Breast epithelium (tissue), 4 donors: Measurements from ENCODE around the gene ANGPTL3. TPM values are rescaled to one million over a fixed set of nuclear protein-coding genes. Genes with fewer than 3 reads are reported as not detected.
"Not testable (repeated sequence)": the region's sequence is repeated elsewhere in the genome, so short reads cannot be mapped to it uniquely, and the experiment has no call there.

ENCODE experiments used
- DNase-seq, 2 donors: peaks; one replicate each; pipeline ENCODE4 v3.0.0-alpha.2; 2019; ENCODE audit warnings: low spot score in 2 of 2
- H3K27ac ChIP-seq, 2 donors: fragments of 200-600 bp; sonication (generic) in 1 of 2; one replicate each; pipeline ENCODE4 v1.5.1; 2016 to 2019; ENCODE audit warnings: mild to moderate bottlenecking in 1 of 2
- H3K27me3 ChIP-seq, 2 donors: fragments of 200-600 bp; sonication (generic) in 1 of 2; one replicate each; pipeline versions ENCODE4 v1.5.1 to v1.6.0; 2017 to 2019; ENCODE audit warnings: control low read depth in 1 of 2, mild to moderate bottlenecking in 1 of 2
- H3K36me3 ChIP-seq: fragments of 200-600 bp; one replicate; pipeline ENCODE4 v1.5.1; 2019
- H3K4me1 ChIP-seq, 2 donors: fragments of 200-600 bp; sonication (generic); one replicate each; pipeline ENCODE4 v1.5.1; 2016 to 2019; ENCODE audit warnings: control low read depth in 1 of 2
- H3K4me3 ChIP-seq, 3 donors: fragments of 200-600 bp; sonication (generic); 1 replicate in 2 of 3; 2 replicates in 1 of 3; pipeline ENCODE4 v1.5.1; 2016 to 2019; ENCODE audit warnings: mild to moderate bottlenecking in 3 of 3, moderate library complexity in 2 of 3
- H3K9me3 ChIP-seq, 2 donors: fragments of 200-600 bp; sonication (generic) in 1 of 2; one replicate each; pipeline ENCODE4 v1.5.1; 2016 to 2019; ENCODE audit warnings: control low read depth in 1 of 2
- POLR2A ChIP-seq: fragments of 450-650 bp; IDR thresholded peaks from one replicate; pipeline ENCODE4 v1.6.1; 2016; ENCODE audit warnings: antibody characterized with exemption, mild to moderate bottlenecking, moderate library complexity
- POLR2AphosphoS5 ChIP-seq, 3 donors: sonication (generic); formaldehyde crosslinking; IDR thresholded peaks; one replicate each; pipeline ENCODE4 v1.6.1; 2017; ENCODE audit warnings: antibody characterized with exemption in 3 of 3
- intact Hi-C: fragments of 100-400 bp; cut with DNase I; formaldehyde crosslinking; loops from one replicate; pipeline ENCODE4 v1.15.1; 2023; ENCODE audit warnings: low total_unique reads
- total RNA-seq, 3 donors: library from RNA; depleted of rRNA; stranded (reverse); fragments of >200 nt; gene quantifications; one replicate each; pipeline ENCODE4 v1.1.0, GENCODE V29; 2016
- TF ChIP-seq, protein P1 (sequence below), 3 donors: fragments of 450-650 bp; IDR thresholded peaks; one replicate each; pipeline ENCODE4 v1.5.1; 2016 to 2017; ENCODE audit warnings: antibody characterized with exemption in 3 of 3, mild to moderate bottlenecking in 3 of 3, moderate library complexity in 3 of 3

The ANGPTL3 gene
- total RNA-seq, 3 donors from 2014 or later = not detected

DNA sequence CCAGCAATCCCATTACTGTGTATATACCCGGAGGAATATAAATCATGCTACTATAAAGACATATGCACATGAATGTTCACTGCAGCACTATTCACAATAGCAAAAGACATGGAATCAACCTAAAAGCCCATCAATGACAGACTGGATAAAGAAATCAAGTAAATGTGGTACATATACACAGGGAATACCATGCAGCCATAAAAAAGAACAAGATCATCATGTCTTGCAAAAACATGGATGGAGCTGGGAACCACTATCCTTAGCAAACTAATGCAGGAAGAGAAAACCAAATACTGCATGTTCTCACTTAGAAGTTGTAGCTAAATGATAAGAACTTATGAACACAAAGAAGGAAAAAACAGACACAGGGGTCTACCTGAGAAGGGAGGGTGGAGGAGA lies 6.4 kb upstream of the ANGPTL3 start:
- H3K27ac ChIP-seq = no peak overlapping the region
- H3K36me3 ChIP-seq = no peaks in the 10 kb centered on the region
- no peak overlapping the region for H3K4me3 ChIP-seq
- no peak for DNase-seq
- no peaks in the 10 kb centered on the region for H3K27me3 ChIP-seq
- intact Hi-C loops = no loop called here
- TF ChIP-seq POLR2A (no peak), POLR2AphosphoS5 (IDR thresholded peaks at IDR 0.05) (no peak)
- TF ChIP-seq, protein P1, sequence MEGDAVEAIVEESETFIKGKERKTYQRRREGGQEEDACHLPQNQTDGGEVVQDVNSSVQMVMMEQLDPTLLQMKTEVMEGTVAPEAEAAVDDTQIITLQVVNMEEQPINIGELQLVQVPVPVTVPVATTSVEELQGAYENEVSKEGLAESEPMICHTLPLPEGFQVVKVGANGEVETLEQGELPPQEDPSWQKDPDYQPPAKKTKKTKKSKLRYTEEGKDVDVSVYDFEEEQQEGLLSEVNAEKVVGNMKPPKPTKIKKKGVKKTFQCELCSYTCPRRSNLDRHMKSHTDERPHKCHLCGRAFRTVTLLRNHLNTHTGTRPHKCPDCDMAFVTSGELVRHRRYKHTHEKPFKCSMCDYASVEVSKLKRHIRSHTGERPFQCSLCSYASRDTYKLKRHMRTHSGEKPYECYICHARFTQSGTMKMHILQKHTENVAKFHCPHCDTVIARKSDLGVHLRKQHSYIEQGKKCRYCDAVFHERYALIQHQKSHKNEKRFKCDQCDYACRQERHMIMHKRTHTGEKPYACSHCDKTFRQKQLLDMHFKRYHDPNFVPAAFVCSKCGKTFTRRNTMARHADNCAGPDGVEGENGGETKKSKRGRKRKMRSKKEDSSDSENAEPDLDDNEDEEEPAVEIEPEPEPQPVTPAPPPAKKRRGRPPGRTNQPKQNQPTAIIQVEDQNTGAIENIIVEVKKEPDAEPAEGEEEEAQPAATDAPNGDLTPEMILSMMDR (IDR thresholded peaks at IDR 0.05) = no peak
- no peaks in the 10 kb centered on the region for H3K9me3 ChIP-seq
- no peaks in the 10 kb centered on the region for H3K4me1 ChIP-seq

DNA sequence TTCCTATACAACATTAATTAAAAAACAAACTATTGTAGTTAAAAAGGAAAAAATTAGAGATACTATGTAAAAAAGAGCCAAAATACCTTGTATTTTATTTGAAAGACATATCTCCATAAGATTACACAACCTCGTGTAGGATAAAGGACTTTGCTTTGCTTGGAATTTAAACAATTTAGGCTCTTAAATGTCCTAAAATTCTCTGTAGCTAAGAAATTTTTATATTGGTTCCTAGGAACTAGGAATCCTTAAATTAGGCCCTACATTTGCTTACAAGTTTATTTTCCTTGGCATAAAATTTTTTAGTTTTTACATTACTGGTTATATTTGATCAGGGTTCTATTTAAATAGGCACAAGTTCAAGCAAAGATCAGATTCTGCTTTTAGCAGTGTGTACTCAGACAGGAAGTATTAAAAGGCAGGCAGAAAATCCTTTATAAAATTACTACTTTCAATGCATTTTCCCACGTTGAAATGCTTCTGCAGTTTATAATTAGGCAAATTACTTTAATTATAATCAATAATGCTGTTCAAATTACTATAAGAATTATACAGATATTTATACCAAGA lies 3.4 kb upstream of the ANGPTL3 start:
- no peak overlapping the region for H3K27ac ChIP-seq
- TF ChIP-seq POLR2A (no peak), POLR2AphosphoS5 (IDR thresholded peaks at IDR 0.05) (no peak)
- TF ChIP-seq, protein P1 (IDR thresholded peaks at IDR 0.05) = no peak
- H3K36me3 ChIP-seq = no peaks in the 10 kb centered on the region
- H3K9me3 ChIP-seq = no peaks in the 10 kb centered on the region
- DNase-seq = no peak
- no peaks in the 10 kb centered on the region for H3K4me1 ChIP-seq
- intact Hi-C loops = no loop called here
- no peaks in the 10 kb centered on the region for H3K27me3 ChIP-seq
- H3K4me3 ChIP-seq = no peak overlapping the region

DNA sequence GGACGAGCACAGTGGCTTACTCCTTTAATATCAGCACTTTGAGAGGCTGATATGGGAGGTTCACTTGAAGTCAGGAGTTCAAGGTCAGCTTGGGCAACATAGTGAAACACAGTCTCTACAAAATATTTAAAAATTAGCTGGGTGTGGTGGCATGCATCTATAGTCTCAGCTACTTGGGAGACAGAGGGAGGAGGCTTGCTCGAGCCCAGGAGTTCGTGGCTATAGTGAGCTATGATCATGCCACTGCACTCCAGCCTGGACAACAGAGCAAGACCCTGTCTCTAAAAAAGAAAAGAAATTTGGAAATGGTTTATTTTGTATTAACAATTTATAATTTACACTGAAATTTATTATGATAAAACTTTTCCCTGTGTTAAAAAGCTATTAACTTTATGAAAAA lies 1.7 kb upstream of the ANGPTL3 start:
- TF ChIP-seq POLR2AphosphoS5 (IDR thresholded peaks at IDR 0.05) = no peak
- TF ChIP-seq POLR2A = no peak
- TF ChIP-seq, protein P1 (IDR thresholded peaks at IDR 0.05) = no peak
- Histone ChIP-seq H3K4me3 (no peak overlapping the region), H3K4me1 (no peaks in the 10 kb centered on the region), H3K36me3 (no peaks in the 10 kb centered on the region), H3K9me3 (no peaks in the 10 kb centered on the region), H3K27ac (no peak overlapping the region), H3K27me3 (no peaks in the 10 kb centered on the region)
- no peak for DNase-seq
- intact Hi-C loops = no loop called here

DNA sequence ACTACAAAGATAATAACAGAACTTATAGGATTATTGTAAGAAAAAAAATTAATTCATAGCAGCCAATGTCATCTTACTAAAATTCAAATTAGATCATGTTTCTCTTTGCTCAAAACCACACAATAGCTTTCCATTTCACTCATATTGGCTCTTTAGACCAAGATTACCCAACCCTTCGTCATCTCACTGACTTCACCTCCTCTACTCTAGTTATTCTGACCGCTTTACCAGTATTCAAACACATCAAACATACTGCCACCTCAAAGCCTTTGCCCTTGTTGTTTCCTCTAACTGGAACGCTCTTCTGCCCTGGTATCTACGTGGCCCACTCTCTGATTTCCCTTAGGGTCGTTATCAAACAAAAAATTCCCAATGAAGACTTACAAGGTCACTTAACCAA lies 1.7 kb downstream of the ANGPTL3 start:
- Histone ChIP-seq H3K36me3 (no peaks in the 10 kb centered on the region), H3K4me1 (no peaks in the 10 kb centered on the region), H3K4me3 (no peak overlapping the region), H3K27ac (no peak overlapping the region), H3K27me3 (no peaks in the 10 kb centered on the region), H3K9me3 (no peaks in the 10 kb centered on the region)
- intact Hi-C loops = no loop called here
- no peak for DNase-seq
- TF ChIP-seq, protein P1 (IDR thresholded peaks at IDR 0.05) = no peak
- no peak for TF ChIP-seq POLR2A
- no peak for TF ChIP-seq POLR2AphosphoS5 (IDR thresholded peaks at IDR 0.05)

DNA sequence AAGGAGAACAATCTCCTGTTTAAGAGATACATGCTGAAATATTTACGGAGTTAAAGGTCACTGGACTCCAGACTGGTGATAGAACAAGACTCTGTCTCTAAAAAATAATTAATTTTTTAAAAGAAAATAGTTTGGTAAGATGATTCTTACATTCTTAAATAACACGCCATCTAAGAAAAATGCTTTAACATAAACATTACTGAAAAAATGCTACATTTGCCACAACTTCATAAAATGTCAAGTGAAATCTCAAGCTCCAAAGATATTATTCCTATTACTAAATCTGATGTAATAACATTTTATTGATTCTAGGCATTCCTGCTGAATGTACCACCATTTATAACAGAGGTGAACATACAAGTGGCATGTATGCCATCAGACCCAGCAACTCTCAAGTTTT lies 4.1 kb downstream of the ANGPTL3 start:
- intact Hi-C loops = no loop called here
- H3K9me3 ChIP-seq = no peaks in the 10 kb centered on the region
- no peak for DNase-seq
- H3K36me3 ChIP-seq = no peaks in the 10 kb centered on the region
- no peak overlapping the region for H3K4me3 ChIP-seq
- H3K27ac ChIP-seq = no peak overlapping the region
- no peaks in the 10 kb centered on the region for H3K4me1 ChIP-seq
- no peaks in the 10 kb centered on the region for H3K27me3 ChIP-seq
- TF ChIP-seq POLR2A = no peak
- TF ChIP-seq POLR2AphosphoS5 (IDR thresholded peaks at IDR 0.05) = no peak

DNA sequence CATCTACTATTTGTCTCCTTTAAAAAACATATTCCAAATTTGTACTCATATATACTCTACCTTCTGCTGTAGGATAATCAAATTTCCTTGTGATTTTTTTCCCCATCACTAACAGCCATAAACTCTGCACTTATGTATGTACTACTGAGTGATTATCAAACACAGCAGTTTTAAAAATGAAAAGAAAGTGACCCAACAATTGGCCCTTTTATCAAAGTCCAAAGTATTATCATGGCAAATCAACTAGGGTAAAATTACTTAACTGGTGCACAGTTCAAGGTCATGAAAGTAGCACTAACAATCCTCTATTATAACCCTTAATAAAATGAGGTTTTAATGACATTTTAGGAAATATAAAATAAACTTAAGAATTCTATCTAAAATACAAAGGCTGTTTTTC lies 11.6 kb downstream of the ANGPTL3 start:
- H3K4me1 ChIP-seq = no peaks in the 10 kb centered on the region
- H3K4me3 ChIP-seq = no peak overlapping the region
- H3K9me3 ChIP-seq = no peaks in the 10 kb centered on the region
- H3K27me3 ChIP-seq = no peaks in the 10 kb centered on the region
- TF ChIP-seq, protein P1 (IDR thresholded peaks at IDR 0.05) = no peak
- TF ChIP-seq POLR2AphosphoS5 (IDR thresholded peaks at IDR 0.05) = no peak
- TF ChIP-seq POLR2A = no peak
- no peak for DNase-seq
- intact Hi-C loops = no loop called here
- H3K36me3 ChIP-seq = no peaks in the 10 kb centered on the region
- no peak overlapping the region for H3K27ac ChIP-seq

DNA sequence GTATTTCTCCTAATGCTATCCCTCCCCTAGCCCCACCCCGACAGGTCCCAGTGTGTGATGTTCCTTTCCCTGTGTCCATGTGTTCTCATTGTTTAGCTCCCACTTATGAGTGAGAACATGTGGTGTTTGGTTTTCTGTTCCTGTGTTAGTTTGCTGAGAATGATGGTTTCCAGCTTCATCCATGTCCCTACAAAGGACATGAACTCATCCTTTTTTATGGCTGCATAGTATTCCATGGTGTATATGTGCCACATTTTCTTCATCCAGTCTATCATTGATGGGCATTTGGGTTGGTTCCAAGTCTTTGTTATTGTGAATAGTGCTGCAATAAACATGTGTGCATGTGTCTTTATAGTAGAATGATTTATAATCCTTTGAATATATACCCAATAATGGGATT lies 13.3 kb downstream of the ANGPTL3 start:
- H3K9me3 ChIP-seq, H3K4me1 ChIP-seq, H3K36me3 ChIP-seq, H3K4me3 ChIP-seq, H3K27me3 ChIP-seq, H3K27ac ChIP-seq, DNase-seq, intact Hi-C loops: not testable (repeated sequence)
